Measurements from ENCODE around the gene VPS13D. TPM values are rescaled to one million over a fixed set of nuclear protein-coding genes. Genes with fewer than 3 reads are reported as not detected.

VPS13D gene
- total RNA-seq, 4 donors from 2014 or later, result 77.5 to 142 (median 94.4) TPM

DNA sequence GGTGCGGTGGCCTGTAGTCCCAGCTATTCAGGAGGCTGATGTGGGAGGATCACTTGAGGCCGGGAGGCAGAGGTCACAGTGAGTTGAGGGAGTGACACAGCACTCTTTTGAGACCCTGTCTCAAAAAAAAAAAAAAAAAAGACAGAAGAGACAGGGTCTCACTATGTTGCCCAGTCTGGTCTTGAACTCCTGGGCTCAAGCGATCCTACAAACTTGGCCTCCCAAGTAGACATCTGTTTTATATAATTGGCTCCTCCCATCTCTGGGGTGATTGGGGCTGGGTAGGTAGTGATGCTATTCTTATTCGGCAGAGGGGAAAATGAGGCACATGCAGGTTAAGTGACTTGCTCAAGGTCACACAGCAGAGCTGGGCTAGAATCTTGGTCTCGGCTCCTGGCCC lies 23.6 kb upstream of the VPS13D start:
- TF ChIP-seq, protein P1, sequence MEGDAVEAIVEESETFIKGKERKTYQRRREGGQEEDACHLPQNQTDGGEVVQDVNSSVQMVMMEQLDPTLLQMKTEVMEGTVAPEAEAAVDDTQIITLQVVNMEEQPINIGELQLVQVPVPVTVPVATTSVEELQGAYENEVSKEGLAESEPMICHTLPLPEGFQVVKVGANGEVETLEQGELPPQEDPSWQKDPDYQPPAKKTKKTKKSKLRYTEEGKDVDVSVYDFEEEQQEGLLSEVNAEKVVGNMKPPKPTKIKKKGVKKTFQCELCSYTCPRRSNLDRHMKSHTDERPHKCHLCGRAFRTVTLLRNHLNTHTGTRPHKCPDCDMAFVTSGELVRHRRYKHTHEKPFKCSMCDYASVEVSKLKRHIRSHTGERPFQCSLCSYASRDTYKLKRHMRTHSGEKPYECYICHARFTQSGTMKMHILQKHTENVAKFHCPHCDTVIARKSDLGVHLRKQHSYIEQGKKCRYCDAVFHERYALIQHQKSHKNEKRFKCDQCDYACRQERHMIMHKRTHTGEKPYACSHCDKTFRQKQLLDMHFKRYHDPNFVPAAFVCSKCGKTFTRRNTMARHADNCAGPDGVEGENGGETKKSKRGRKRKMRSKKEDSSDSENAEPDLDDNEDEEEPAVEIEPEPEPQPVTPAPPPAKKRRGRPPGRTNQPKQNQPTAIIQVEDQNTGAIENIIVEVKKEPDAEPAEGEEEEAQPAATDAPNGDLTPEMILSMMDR (IDR thresholded peaks at IDR 0.05; ENCODE audit: low read depth), result no peak

DNA sequence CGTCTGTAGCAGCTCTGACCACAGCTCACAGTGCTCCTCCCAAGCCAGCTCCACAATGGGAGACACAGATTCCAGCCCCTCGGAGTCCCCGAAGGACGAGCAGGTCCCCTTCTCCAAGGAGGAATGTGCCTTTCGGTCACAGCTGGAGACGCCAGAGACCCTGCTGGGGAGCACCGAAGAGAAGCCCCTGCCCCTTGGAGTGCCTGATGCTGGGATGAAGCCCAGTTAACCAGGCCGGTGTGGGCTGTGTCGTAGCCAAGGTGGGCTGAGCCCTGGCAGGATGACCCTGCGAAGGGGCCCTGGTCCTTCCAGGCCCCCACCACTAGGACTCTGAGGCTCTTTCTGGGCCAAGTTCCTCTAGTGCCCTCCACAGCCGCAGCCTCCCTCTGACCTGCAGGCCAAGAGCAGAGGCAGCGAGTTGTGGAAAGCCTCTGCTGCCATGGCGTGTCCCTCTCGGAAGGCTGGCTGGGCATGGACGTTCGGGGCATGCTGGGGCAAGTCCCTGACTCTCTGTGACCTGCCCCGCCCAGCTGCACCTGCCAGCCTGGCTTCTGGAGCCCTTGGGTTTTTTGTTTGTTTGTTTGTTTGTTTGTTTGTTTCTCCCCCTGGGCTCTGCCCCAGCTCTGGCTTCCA lies 22.9 kb upstream of the VPS13D start:
- TF ChIP-seq, protein P1 (IDR thresholded peaks at IDR 0.05; ENCODE audit: low read depth), result no peak

DNA sequence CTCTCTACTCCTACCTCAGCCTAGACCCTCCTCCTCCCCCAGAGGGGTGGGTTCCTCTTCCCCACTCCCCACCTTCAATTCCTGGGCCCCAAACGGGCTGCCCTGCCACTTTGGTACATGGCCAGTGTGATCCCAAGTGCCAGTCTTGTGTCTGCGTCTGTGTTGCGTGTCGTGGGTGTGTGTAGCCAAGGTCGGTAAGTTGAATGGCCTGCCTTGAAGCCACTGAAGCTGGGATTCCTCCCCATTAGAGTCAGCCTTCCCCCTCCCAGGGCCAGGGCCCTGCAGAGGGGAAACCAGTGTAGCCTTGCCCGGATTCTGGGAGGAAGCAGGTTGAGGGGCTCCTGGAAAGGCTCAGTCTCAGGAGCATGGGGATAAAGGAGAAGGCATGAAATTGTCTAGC lies 21.6 kb upstream of the VPS13D start:
- TF ChIP-seq, protein P1 (IDR thresholded peaks at IDR 0.05; ENCODE audit: low read depth), result no peak

DNA sequence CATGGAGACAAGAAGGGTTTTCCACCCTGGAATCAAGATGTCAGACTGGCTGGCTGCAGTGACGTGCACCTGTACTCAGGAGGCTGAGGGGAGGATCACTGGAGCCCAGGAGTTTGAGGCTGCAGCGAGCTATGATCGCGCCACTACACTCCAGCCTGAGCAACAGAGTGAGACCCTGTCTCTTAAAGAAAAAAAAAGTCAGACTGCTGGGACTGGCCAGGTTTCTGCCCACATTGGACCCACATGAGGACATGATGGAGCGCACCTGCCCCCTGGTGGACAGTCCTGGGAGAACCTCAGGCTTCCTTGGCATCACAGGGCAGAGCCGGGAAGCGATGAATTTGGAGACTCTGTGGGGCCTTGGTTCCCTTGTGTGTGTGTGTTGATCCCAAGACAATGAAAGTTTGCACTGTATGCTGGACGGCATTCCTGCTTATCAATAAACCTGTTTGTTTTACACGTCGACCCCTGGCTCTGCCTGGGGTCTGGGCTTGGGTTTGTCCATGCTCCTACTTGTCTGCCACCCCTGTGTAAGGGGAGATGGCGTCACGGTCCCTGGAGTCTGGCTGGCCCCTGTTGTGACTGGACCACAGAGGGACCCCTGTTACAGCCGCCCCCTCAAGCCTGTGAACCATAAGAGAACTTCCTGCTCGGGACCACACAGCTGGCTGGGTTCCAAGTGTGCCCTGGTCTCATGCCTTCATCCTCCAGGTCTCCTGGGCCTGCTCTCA lies 20.9 kb upstream of the VPS13D start:
- TF ChIP-seq, protein P1 (IDR thresholded peaks at IDR 0.05; ENCODE audit: low read depth), result no peak

DNA sequence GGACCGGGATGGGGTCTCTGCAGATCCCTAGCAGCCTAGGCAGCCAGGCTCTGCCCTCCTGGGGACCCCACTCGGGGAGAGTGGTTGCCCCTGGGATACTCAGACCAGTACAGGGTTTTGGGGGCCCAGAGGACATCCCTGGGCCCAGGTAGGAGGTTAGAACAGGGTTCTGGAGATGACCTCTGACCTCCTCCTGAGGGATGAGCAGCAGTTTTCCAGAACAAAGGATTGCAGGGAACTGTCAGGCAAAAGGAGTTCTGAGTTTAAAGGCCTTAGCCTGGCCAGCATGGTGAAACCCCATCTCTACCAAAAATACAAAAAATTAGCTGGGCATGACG lies 20.4 kb upstream of the VPS13D start:
- TF ChIP-seq, protein P1 (IDR thresholded peaks at IDR 0.05; ENCODE audit: low read depth), result no peak

DNA sequence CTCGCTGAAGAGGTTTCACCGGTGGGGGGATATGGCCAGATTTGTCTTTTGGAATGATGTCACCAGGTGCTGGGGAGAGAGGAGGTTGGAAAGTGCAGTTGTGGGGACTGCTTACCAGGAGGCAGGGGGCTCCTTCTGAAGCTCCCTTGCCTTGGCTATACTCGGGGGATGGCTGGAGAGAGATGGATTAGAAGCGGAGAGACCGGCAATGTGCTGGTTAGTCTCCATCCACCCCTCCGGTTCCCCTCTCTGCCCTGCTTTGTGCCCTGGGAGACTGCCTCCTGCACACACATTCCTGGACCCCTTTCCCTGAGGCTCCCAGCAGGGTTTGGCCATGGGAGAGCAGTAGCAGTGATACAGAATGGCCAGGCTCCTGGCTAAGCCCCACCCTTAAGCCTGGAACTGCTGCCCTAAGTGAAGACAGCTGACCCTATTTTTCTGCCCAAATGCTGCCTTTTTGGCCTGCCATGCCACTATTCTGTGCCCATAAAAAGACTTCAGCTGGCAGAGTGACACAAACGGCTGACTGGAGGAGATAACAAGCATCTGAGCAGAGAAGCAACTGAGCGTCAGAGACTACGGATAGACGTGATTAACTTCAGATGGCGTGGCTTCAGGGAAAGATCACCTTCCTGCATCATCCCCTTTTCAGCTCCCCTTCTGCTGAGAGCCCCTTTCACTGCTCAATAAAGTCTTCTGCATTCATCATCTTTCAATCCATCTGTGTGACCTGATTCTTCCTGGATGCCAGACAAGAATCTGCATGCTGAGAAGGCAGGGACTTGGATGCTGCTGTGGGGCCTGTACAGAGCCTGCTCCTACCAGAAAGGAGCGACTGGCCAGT lies 14.5 kb upstream of the VPS13D start:
- TF ChIP-seq, protein P1 (IDR thresholded peaks at IDR 0.05; ENCODE audit: low read depth), result no peak

DNA sequence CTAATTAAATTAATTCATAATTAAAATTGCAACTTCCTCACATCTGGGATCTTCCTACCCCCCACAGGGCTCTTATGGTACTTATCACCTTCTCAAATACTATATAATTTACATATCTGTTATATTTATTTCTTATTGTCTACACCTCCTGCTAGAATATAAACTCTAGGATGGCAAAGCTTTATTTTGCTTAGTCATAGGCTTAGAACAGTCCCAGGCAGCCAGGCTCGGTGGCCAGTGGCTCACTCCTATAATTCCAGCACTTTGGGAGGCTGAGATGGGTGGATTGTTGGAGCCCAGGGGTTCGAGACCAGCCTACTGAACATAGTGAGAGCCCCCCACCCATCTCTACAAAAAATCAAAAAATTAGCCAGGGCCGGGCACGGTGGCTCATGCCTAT lies 10.0 kb upstream of the VPS13D start:
- TF ChIP-seq, protein P1 (IDR thresholded peaks at IDR 0.05; ENCODE audit: low read depth), result no peak

All from subcutaneous adipose tissue (tissue), 4 donors.